GM13977 (cell line): ENCODE results near the gene HAND2.

Experiments
- DNase-seq: peaks from one replicate; pipeline ENCODE4 v3.0.0; 2012; ENCODE audit warnings: low spot score
- CTCF ChIP-seq: IDR thresholded peaks from 2 replicates; pipeline ENCODE4 v1.5.1; 2012; ENCODE audit warnings: mild to moderate bottlenecking, control low read depth; ENCODE audit not compliant: insufficient read depth; ENCODE audit errors: extremely low read depth, missing control alignments
- in situ Hi-C: fragments of 300-500 bp; cut with MboI; formaldehyde crosslinking; loops from one replicate; pipeline ENCODE4 v1.12.0; 2022; ENCODE audit warnings: low sequenced_read_pairs, low pct_unique_long_range_greater_than_20kb, mixed read lengths, inconsistent platforms; ENCODE audit not compliant: unreplicated experiment

Gene HAND2

DNA sequence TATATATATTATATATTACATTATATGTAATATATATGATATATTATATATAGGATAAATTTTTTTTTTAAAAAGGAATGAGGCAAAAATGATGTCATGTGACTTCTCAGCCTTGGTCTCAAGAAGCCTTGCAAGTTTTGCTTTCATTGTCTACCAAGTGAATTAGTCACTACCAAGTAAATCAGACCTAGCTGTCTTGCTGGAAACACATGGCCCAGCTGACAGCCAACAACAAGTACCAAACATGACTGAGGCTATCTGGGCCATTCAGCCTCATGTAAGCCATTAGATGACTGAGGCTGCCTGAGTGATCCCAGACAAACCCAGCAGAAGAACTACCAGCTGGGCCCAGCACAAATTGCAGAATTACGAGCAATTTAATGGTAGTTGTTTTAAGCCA lies 44.9 kb downstream of the HAND2 start:
- in situ Hi-C loops, result no loop called here
- TF ChIP-seq CTCF, result no peak
- no peak for DNase-seq

DNA sequence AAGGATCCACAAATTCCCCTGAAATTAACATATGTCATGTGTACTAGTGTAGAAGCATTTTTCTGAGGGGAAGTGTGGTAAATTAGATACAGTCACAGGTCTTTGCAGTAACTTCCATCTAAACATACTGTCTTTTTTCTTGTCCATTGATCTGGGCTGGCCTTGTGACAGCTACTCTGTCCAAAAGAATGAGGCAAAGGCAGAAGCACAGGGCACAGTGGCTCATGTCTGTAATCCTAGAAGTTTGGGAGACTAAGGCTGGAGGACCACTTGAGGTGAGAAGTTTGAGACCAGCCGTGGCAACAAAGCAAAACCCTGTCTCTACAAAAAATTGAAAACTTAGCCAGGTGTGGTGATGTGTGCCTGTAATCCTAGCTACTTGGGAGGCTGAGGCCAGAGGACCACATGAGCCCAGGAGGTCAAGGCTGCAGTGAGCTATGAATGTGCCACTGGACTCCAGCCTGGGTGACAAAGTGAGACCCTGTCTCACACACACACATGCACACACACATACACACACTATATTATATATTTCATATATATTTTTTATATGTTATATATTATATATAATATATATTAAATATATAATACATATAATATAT lies 47.6 kb downstream of the HAND2 start:
- in situ Hi-C loops, result no loop called here
- no peak for TF ChIP-seq CTCF
- no peak for DNase-seq

- no peak for TF ChIP-seq CTCF
- no peak for DNase-seq
- in situ Hi-C loops, result no loop called here
Observed at GRCh38 chr4:173478913-173479283, 51.1 kb downstream of the HAND2 start.

DNA sequence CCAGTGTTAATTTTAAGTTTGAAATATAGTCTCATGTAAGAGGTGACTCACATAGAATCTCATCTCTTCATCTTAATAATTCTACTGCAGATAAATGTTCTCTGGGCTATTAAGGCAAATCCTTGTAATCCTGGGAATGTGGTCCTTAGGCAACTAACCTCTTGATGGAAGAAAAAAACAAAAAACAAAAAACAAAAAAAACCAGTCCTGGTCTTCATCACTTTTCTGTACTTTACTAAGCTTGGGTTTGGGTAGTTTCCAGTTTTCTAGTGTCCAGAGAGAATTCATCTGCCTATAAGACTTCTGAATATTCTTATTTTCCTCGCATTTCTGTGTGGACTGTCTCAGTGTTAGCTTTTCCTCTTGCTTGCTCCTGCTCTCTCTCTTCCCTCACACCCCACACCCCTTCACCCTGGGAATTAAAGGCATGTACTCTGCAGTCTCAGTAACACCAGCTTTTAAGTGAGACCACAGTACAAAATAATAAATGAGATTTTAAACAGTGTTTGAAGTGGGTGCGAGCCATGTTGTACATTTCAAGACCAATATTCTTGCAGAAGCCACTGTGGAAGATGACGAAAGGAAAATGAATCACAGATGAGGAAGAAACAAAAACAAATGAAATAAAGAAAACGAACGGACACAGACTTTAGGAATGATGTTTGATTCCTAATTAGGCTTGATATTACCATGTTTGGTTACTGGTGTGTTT lies 51.7 kb downstream of the HAND2 start:
- no peak for DNase-seq
- TF ChIP-seq CTCF, result no peak
- in situ Hi-C loops, result no loop called here

- TF ChIP-seq CTCF, result no peak
- no peak for DNase-seq
- in situ Hi-C loops, result no loop called here
Observed at GRCh38 chr4:173477016-173477415, 53.0 kb downstream of the HAND2 start.
